Activated CD8-positive, alpha-beta memory T cell treated with anti-CD3 and anti-CD28 coated beads, Interleukin-2, amount 50 U/mL, for 48 hours (primary cell): ENCODE results near the gene CRELD2.

ENCODE experiments used
- DNase-seq: peaks from one replicate; pipeline ENCODE4 v3.0.0-alpha.2; 2020

CRELD2 gene

GRCh38 chr22:49913446-49913845 lies 5.0 kb upstream of the CRELD2 start:
- no peak for DNase-seq

- no peak for DNase-seq
These were observed 4.2 kb upstream of the CRELD2 start for GRCh38 chr22:49914256-49914655.

GRCh38 chr22:49915610-49916009 lies 2.8 kb upstream of the CRELD2 start:
- no peak for DNase-seq

- no peak for DNase-seq
These were observed 1.6 kb upstream of the CRELD2 start for GRCh38 chr22:49916831-49917230.

GRCh38 chr22:49918911-49919881 lies 762 bp downstream of the CRELD2 start:
- DNase-seq = no peak

GRCh38 chr22:49920859-49921258 lies 2.4 kb downstream of the CRELD2 start:
- DNase-seq = no peak

- no peak for DNase-seq
These were observed 3.3 kb downstream of the CRELD2 start for GRCh38 chr22:49921508-49922278.

GRCh38 chr22:49922484-49922883 lies 4.0 kb downstream of the CRELD2 start:
- DNase-seq = no peak

- DNase-seq = no peak
These were observed 4.5 kb downstream of the CRELD2 start for GRCh38 chr22:49922926-49923325.

GRCh38 chr22:49923445-49923844 lies 5.0 kb downstream of the CRELD2 start:
- DNase-seq = no peak

GRCh38 chr22:49924113-49924833 lies 5.8 kb downstream of the CRELD2 start:
- DNase-seq = no peak

GRCh38 chr22:49925525-49926128 lies 7.2 kb downstream of the CRELD2 start:
- peak; percentile 81 for DNase-seq

- DNase-seq = no peak
These were observed 8.5 kb downstream of the CRELD2 start for GRCh38 chr22:49926916-49927315.

- no peak for DNase-seq
These were observed 9.2 kb downstream of the CRELD2 start for GRCh38 chr22:49927483-49928184.

- no peak for DNase-seq
These were observed 9.7 kb downstream of the CRELD2 start for GRCh38 chr22:49928185-49928495.

- no peak for DNase-seq
These were observed 10.2 kb downstream of the CRELD2 start for GRCh38 chr22:49928555-49929210.

GRCh38 chr22:49929211-49929979 lies 11.0 kb downstream of the CRELD2 start:
- DNase-seq = peak; percentile 98

- DNase-seq = peak; percentile 65
These were observed 11.7 kb downstream of the CRELD2 start for GRCh38 chr22:49929994-49930575.

GRCh38 chr22:49930596-49931412 lies 12.4 kb downstream of the CRELD2 start:
- DNase-seq = peak; percentile 66
